ENCODE measurements around the gene CNOT9.

GRCh38 chr2:218540015-218540414, 28.6 kb upstream of the CNOT9 start:
- TF ChIP-seq CTCF (IDR thresholded peaks at IDR 0.05; ENCODE audit: borderline replicate concordance, extremely low read depth, low read length, poor library complexity, severe bottlenecking) (no peak), EZH2 (IDR thresholded peaks at IDR 0.05; ENCODE audit: borderline replicate concordance, low read depth, low read length, severe bottlenecking) (no peak)

All from DND-41 (cell line).